ENCODE measurements around the gene ZNF419.
A peak's percentile ranks its signal among the peaks of the same experiment; 100 is the strongest.
"Not testable (repeated sequence)": the region's sequence is repeated elsewhere in the genome, so short reads cannot be mapped to it uniquely, and the experiment has no call there.

ZNF419 gene

GRCh38 chr19:57487477-57488298 is at the start of gene ZNF419:
ZNF419 (plus strand) TSS chr19:57487750; CDS start chr19:57487951, 201 bp downstream.
- DNase-seq (ENCODE audit: low read depth, low spot score), result peak; percentile 87

GRCh38 chr19:57437931-57438330 is 49.6 kb upstream of the ZNF419 start:
- no peak for DNase-seq (ENCODE audit: low read depth, low spot score)

- no peak for DNase-seq (ENCODE audit: low read depth, low spot score)
Measured at GRCh38 chr19:57438925-57439324, 48.6 kb upstream of the ZNF419 start.

- DNase-seq (ENCODE audit: low read depth, low spot score), result no peak
Measured at GRCh38 chr19:57441979-57442752, 45.4 kb upstream of the ZNF419 start.

- no peak for DNase-seq (ENCODE audit: low read depth, low spot score)
Measured at GRCh38 chr19:57443121-57443696, 44.3 kb upstream of the ZNF419 start.

- no peak for DNase-seq (ENCODE audit: low read depth, low spot score)
Measured at GRCh38 chr19:57452307-57452706, 35.2 kb upstream of the ZNF419 start.

GRCh38 chr19:57465680-57466381 is 21.7 kb upstream of the ZNF419 start:
- no peak for DNase-seq (ENCODE audit: low read depth, low spot score)

- DNase-seq (ENCODE audit: low read depth, low spot score), result no peak
Measured at GRCh38 chr19:57466489-57466888, 21.1 kb upstream of the ZNF419 start.

- no peak for DNase-seq (ENCODE audit: low read depth, low spot score)
Measured at GRCh38 chr19:57473646-57474045, 13.9 kb upstream of the ZNF419 start.

- peak; percentile 87 for DNase-seq (ENCODE audit: low read depth, low spot score)
Measured at GRCh38 chr19:57477191-57478008, 10.2 kb upstream of the ZNF419 start, which contains the start of gene ZNF772. ZNF772 (minus strand) TSS chr19:57477566; CDS start chr19:57477309, 257 bp downstream.

- DNase-seq (ENCODE audit: low read depth, low spot score), result not testable (repeated sequence)
Measured at GRCh38 chr19:57488299-57488644, 722 bp downstream of the ZNF419 start.

- DNase-seq (ENCODE audit: low read depth, low spot score), result not testable (repeated sequence)
Measured at GRCh38 chr19:57499332-57499679, 11.8 kb downstream of the ZNF419 start.

GRCh38 chr19:57499680-57500395 is 12.3 kb downstream of the ZNF419 start, which contains the start of gene ZNF773:
ZNF773 (plus strand) TSS chr19:57499938; CDS start chr19:57500081, 143 bp downstream.
- DNase-seq (ENCODE audit: low read depth, low spot score), result peak; percentile 87

- not testable (repeated sequence) for DNase-seq (ENCODE audit: low read depth, low spot score)
Measured at GRCh38 chr19:57500400-57500799, 12.8 kb downstream of the ZNF419 start.

- DNase-seq (ENCODE audit: low read depth, low spot score), result no peak
Measured at GRCh38 chr19:57506163-57506562, 18.6 kb downstream of the ZNF419 start.

GRCh38 chr19:57511484-57511883 is 23.9 kb downstream of the ZNF419 start:
- no peak for DNase-seq (ENCODE audit: low read depth, low spot score)

GRCh38 chr19:57512845-57513244 is 25.3 kb downstream of the ZNF419 start:
- no peak for DNase-seq (ENCODE audit: low read depth, low spot score)

GRCh38 chr19:57515255-57515654 is 27.7 kb downstream of the ZNF419 start:
- DNase-seq (ENCODE audit: low read depth, low spot score), result no peak

GRCh38 chr19:57518021-57518420 is 30.5 kb downstream of the ZNF419 start:
- DNase-seq (ENCODE audit: low read depth, low spot score), result not testable (repeated sequence)
